ENCODE data around the gene ITIH4. TPM values are rescaled to one million over a fixed set of nuclear protein-coding genes. Genes with fewer than 3 reads are reported as not detected.

Gene ITIH4
- total RNA-seq, 1 donor from 2014 or later, result 1.1 TPM

- peaks cover 10% of the 10 kb centered on the region for H3K27me3 Mint-ChIP-seq (ENCODE audit: insufficient read depth, low read depth)
- H4K20me1 ChIP-seq (ENCODE audit: low read depth), result no peaks in the 10 kb centered on the region
- DNase-seq (ENCODE audit: low spot score), result no peak
- H3K79me2 ChIP-seq (ENCODE audit: low read depth), result no peaks in the 10 kb centered on the region
- no peak overlapping the region for H3K4me3 Mint-ChIP-seq
- no peak for TF ChIP-seq CTCF (IDR thresholded peaks at IDR 0.05)
- no peak for TF ChIP-seq EZH2phosphoT487 (IDR thresholded peaks at IDR 0.05)
- TF ChIP-seq EZH2 (IDR thresholded peaks at IDR 0.05), result no peak
- peaks cover 23% of the 10 kb centered on the region for H3K4me1 Mint-ChIP-seq
- H3K27me3 ChIP-seq, result no peaks in the 10 kb centered on the region
- peaks cover 7% of the 10 kb centered on the region for H3K36me3 Mint-ChIP-seq
- H3K9me3 ChIP-seq (ENCODE audit: low read depth), result no peaks in the 10 kb centered on the region
- H3K27ac ChIP-seq, result no peak overlapping the region
- H3K9me3 Mint-ChIP-seq, result no peaks in the 10 kb centered on the region
- H2AFZ ChIP-seq (replicated peaks), result no peak overlapping the region
- peaks cover 6% of the 10 kb centered on the region for H3K4me1 ChIP-seq
- H3K36me3 ChIP-seq, result no peaks in the 10 kb centered on the region
- no peak overlapping the region for H3K9ac ChIP-seq
- H3K4me2 ChIP-seq, result no peak overlapping the region
- no peaks in the 10 kb centered on the region for H3F3A ChIP-seq (ENCODE audit: low read depth)
- no peak overlapping the region for H3K27ac Mint-ChIP-seq
- H3K4me3 ChIP-seq, result no peak overlapping the region
These were observed 14.7 kb upstream of the ITIH4 start for GRCh38 chr3:52845157-52845556.

DNA sequence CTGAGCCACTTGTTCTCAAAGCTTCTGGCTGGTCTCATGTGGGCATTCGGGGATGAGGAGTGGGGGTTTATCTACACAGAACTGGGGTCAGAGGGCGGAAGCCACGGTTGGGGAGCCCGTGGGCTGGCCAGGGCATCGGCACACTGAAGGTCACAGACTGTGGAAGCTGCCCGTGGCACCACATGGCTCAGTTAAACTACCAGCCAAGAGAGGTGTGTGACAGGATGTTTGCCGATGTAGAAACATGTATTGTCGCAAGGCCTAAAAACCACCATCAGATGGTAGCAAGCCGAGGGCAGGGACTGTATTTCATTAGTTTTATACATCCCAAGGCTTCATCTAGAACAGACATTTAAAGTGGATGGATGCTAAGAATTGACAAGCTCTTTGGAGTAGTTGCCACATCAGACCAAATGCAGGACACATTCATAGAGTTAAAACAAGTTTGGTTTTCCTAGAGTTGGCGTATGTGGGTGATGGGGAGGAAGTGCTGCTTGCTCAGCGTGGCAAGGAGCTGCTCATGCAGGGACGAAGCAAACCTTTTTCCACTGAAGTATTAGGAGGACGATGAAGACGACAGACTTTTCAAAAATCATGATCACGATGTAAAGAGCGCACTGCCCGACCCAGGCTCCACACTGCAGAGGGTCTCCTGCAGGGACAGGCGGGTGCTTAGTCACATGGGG, 14.0 kb upstream of the ITIH4 start:
- Histone ChIP-seq H3K4me3 (no peak overlapping the region), H3K79me2 (ENCODE audit: low read depth) (no peaks in the 10 kb centered on the region), H3F3A (ENCODE audit: low read depth) (no peaks in the 10 kb centered on the region), H4K20me1 (ENCODE audit: low read depth) (no peaks in the 10 kb centered on the region), H2AFZ (replicated peaks) (no peak overlapping the region), H3K27ac (no peak overlapping the region), H3K36me3 (no peaks in the 10 kb centered on the region), H3K4me1 (peaks cover 8% of the 10 kb centered on the region), H3K4me2 (no peak overlapping the region), H3K27me3 (no peaks in the 10 kb centered on the region), H3K9me3 (ENCODE audit: low read depth) (no peaks in the 10 kb centered on the region), H3K9ac (no peak overlapping the region)
- Mint-ChIP-seq H3K4me1 (peaks cover 31% of the 10 kb centered on the region), H3K27ac (no peak overlapping the region), H3K36me3 (peaks cover 9% of the 10 kb centered on the region), H3K27me3 (ENCODE audit: insufficient read depth, low read depth) (peaks cover 10% of the 10 kb centered on the region), H3K9me3 (no peaks in the 10 kb centered on the region), H3K4me3 (no peak overlapping the region)
- DNase-seq (ENCODE audit: low spot score), result no peak
- TF ChIP-seq CTCF (IDR thresholded peaks at IDR 0.05), result no peak
- no peak for TF ChIP-seq EZH2 (IDR thresholded peaks at IDR 0.05)
- TF ChIP-seq EZH2phosphoT487 (IDR thresholded peaks at IDR 0.05), result no peak

DNA sequence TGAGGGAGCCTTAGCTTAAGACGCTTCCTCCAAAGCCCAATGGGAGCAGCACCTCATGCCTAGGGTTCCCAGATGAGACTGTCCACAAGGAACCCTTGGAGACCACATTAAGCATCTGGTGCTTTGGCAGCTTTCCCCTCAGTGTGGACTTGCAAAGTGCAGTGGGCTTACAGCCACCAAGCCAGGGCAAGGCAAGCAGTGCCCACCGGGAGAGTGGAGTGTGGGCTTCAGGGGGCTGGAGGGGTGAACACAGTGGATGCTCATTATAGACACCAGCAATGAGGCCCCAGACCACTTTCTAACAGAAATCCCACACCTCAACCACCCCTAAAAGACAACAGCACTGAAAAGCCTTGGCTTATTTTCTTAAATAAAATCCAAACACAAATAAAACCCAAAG, 13.4 kb upstream of the ITIH4 start:
- H3K4me2 ChIP-seq, result no peak overlapping the region
- no peak for DNase-seq (ENCODE audit: low spot score)
- TF ChIP-seq CTCF (IDR thresholded peaks at IDR 0.05), result no peak
- TF ChIP-seq EZH2phosphoT487 (IDR thresholded peaks at IDR 0.05), result no peak
- no peak overlapping the region for H3K27ac ChIP-seq
- no peaks in the 10 kb centered on the region for H4K20me1 ChIP-seq (ENCODE audit: low read depth)
- peaks cover 10% of the 10 kb centered on the region for H3K27me3 Mint-ChIP-seq (ENCODE audit: insufficient read depth, low read depth)
- no peak overlapping the region for H3K4me3 Mint-ChIP-seq
- H3F3A ChIP-seq (ENCODE audit: low read depth), result no peaks in the 10 kb centered on the region
- peaks cover 9% of the 10 kb centered on the region for H3K36me3 Mint-ChIP-seq
- no peaks in the 10 kb centered on the region for H3K36me3 ChIP-seq
- no peak overlapping the region for H3K27ac Mint-ChIP-seq
- no peak overlapping the region for H3K4me3 ChIP-seq
- no peaks in the 10 kb centered on the region for H3K9me3 Mint-ChIP-seq
- H3K4me1 ChIP-seq, result peaks cover 13% of the 10 kb centered on the region
- H3K79me2 ChIP-seq (ENCODE audit: low read depth), result no peaks in the 10 kb centered on the region
- H3K9me3 ChIP-seq (ENCODE audit: low read depth), result no peaks in the 10 kb centered on the region
- no peak overlapping the region for H3K9ac ChIP-seq
- H3K27me3 ChIP-seq, result no peaks in the 10 kb centered on the region
- no peak overlapping the region for H2AFZ ChIP-seq (replicated peaks)
- H3K4me1 Mint-ChIP-seq, result peaks cover 35% of the 10 kb centered on the region
